Upper lobe of left lung (tissue), 4 donors: ENCODE results near the gene GRID1.

ENCODE experiments used
- POLR2AphosphoS5 ChIP-seq, 2 donors: sonication (generic); formaldehyde crosslinking; IDR thresholded peaks; one replicate each; pipeline ENCODE4 v1.5.1; 2017; ENCODE audit warnings: antibody characterized with exemption in 2 of 2
- TF ChIP-seq, protein P1 (sequence below), 6 experiments: fragments of 450-650 bp in 4 of 6; fragments of 200-600 bp in 2 of 6; sonication (generic) in 2 of 6; IDR thresholded peaks; one replicate each; pipeline ENCODE4 v1.5.1; 2016 to 2019; ENCODE audit warnings: antibody characterized with exemption in 6 of 6

DNA sequence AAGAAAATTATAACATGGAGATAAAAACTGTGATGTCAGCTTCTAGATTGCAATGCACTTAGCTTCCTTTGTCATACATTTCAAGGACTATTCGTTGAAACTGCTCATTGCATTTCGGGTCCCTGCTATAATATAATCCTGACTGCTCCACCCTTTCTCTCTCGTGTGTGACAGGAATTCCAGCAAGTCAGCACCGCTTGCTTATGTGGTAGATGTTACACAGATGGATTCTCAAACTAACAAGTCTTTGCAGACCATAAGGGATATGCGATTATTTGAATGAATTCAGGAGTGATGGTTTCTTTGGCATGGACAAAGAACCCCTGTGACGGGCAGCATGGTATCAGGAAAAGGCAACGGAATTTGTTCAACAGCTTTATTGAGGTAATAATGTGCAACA, 184.0 kb downstream of the GRID1 start:
- TF ChIP-seq POLR2AphosphoS5 (IDR thresholded peaks at IDR 0.05): no peak
- TF ChIP-seq, protein P1, sequence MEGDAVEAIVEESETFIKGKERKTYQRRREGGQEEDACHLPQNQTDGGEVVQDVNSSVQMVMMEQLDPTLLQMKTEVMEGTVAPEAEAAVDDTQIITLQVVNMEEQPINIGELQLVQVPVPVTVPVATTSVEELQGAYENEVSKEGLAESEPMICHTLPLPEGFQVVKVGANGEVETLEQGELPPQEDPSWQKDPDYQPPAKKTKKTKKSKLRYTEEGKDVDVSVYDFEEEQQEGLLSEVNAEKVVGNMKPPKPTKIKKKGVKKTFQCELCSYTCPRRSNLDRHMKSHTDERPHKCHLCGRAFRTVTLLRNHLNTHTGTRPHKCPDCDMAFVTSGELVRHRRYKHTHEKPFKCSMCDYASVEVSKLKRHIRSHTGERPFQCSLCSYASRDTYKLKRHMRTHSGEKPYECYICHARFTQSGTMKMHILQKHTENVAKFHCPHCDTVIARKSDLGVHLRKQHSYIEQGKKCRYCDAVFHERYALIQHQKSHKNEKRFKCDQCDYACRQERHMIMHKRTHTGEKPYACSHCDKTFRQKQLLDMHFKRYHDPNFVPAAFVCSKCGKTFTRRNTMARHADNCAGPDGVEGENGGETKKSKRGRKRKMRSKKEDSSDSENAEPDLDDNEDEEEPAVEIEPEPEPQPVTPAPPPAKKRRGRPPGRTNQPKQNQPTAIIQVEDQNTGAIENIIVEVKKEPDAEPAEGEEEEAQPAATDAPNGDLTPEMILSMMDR (IDR thresholded peaks at IDR 0.05): no peak
